NCI-H82 treated with DMSO at 0.1 percent for 48 hours (cell line): ENCODE data around the gene SLC1A5.
"Not testable (repeated sequence)": the region's sequence is repeated elsewhere in the genome, so short reads cannot be mapped to it uniquely, and the experiment has no call there.

Experiments used
- DNase-seq: peaks from one replicate; lab custom pipeline; 2025; ENCODE audit not compliant: unreplicated experiment; lab: John Stamatoyannopoulos, UW

Gene SLC1A5

GRCh38 chr19:46802152-46802551 is 13.8 kb upstream of the SLC1A5 start:
- no peak for DNase-seq

DNA sequence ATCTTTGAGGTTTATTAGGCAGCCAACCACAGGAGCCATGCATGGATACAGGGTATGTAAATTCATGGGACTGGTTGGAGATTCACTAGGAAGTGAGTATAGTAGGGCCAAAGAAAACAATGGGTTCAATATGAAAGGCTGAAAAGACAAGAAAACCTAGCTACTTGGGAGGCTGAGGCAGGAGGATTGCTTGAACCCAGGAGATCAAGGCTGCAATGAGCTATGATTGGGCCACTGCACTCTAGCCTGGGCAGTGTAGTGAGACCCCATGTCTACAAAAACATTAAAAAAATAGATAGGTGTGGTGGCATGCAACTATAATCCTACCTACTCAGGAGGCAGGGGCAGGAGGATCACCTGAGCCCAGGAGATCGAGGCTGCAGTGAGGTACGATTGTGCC is 10.3 kb upstream of the SLC1A5 start:
- DNase-seq = no peak

DNA sequence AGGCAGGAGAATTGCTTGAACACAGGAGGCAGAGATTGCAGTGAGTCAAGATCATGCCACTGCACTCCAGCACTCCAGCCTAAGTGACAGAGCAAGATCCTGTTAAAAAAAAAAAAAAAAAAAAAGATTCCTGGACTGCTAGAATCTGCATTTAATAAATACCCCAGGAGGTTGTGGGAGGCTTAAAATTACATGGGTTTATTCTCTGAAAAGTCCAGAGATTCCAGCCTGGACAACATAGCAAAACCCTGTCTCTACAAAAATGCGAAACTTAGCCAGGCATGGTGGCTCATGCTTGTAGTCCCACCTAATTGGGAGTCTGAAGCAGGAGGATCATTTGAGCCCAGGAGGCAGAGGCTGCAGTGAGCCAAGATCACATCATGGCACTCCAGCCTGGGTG is 9.5 kb upstream of the SLC1A5 start:
- no peak for DNase-seq

DNA sequence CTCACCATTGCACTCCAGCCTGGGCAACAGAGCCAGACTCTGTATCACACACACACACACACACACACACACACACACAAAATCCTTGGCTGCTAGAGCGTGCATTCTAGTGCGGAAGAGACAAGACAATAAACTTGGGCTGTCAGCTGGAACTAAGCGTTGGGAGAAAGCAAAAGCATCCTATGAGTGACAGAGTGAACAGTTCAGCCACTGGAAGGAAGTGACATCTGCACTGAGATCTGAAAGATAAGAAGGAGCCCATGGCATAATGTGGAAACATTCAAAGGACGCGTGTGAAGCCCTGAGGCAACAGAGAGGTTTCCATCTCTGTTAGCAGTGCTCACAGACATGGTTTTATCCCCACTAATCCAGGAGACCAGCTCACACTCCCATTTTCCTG is 3.5 kb upstream of the SLC1A5 start:
- DNase-seq = no peak

GRCh38 chr19:46789371-46789770 is 977 bp upstream of the SLC1A5 start:
- DNase-seq = no peak

DNA sequence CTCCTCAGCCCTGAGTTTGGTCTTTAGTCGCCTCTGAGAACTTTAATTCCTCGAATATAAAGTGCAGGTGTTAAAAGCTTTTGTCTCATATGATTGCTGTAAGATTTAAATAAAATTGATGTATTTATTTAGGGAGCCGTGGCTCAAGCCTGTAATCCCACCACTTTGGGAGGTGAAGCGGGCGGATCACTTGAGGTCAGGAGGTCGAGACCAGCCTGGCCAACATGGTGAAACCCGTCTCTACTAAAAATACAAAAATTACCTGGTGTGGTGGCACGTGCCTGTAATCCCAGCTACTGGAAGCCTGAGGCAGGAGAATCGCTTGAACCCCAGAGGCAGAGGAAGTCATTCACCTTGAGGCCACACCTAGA is 559 bp upstream of the SLC1A5 start:
- DNase-seq = no peak

GRCh38 chr19:46787331-46788261 is 798 bp downstream of the SLC1A5 start:
- no peak for DNase-seq

DNA sequence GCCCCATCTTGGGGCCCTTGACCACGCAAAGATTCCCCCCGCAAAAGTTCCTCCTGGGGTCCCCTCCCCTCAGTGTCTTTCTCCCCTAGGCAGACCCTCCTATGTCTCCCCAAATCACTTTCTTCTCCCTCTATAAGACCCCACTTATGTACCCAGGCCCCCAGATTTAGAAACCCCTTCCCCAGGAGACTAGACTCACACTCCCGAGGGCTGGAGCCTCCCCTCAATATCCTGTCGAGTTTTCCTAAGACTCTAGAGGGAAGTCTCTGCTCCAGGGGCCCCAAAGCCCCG is 1.4 kb downstream of the SLC1A5 start:
- DNase-seq = peak; percentile 26

GRCh38 chr19:46786236-46787039 is 2.0 kb downstream of the SLC1A5 start:
- DNase-seq = peak; percentile 29

DNA sequence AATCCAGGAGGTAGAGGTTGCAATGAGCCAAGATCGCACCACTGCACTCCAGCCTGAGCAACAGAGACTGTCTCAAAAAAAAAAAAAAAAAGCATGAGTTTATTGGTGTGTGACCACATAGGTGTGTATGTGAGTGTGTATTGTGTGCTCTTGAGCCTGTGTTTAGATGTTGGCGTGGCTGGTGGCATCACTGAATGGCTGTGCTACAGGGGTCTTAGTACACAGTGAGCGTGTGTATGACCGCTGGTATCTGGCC is 2.5 kb downstream of the SLC1A5 start:
- DNase-seq = no peak

GRCh38 chr19:46785054-46785979 is 3.1 kb downstream of the SLC1A5 start:
- DNase-seq = no peak

DNA sequence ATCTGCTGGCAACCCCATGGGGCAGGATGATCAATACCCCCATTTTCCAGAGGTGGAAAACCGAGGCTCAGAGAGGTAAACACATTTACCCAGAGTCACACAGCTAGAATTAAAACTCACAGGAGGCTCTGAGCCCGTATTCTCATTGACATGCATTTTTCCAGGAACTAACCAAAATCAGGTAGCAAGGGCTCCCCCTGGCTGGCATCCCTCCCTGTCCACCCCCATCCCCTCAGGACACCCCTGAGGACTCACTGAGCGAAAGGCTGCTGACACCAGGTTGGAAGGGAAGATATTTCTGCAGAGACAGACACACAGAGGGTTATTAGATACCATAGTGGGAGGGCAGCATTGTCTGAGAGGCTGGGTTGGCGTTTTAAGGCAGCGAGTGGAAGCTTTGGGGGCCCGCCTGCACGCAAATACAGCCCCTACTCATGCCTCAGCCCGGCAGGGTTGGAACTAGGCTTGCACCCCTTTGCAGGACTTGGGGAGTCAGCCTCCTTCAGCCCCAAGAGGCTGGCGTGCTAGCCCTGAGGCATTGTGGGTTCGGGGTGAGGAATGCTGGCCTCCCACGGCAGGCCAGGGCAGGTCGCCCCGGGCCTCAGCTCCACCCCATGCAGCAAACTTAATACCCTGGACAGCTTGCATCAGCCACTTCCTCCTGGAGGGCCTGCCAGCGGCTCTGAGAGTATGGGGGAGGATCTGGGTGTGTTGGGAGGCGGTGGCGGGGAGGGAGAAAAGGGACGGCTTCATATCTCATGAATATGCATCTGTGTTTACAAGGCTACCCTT is 3.9 kb downstream of the SLC1A5 start:
- peak; percentile 74 for DNase-seq

GRCh38 chr19:46783670-46784069 is 4.7 kb downstream of the SLC1A5 start:
- DNase-seq = peak; percentile 32

- no peak for DNase-seq
Observed at GRCh38 chr19:46782355-46783019, 5.9 kb downstream of the SLC1A5 start.

- DNase-seq = not testable (repeated sequence)
Observed at GRCh38 chr19:46777956-46778645, 10.3 kb downstream of the SLC1A5 start.

- DNase-seq = peak; percentile 23
Observed at GRCh38 chr19:46776927-46777911, 11.2 kb downstream of the SLC1A5 start.

DNA sequence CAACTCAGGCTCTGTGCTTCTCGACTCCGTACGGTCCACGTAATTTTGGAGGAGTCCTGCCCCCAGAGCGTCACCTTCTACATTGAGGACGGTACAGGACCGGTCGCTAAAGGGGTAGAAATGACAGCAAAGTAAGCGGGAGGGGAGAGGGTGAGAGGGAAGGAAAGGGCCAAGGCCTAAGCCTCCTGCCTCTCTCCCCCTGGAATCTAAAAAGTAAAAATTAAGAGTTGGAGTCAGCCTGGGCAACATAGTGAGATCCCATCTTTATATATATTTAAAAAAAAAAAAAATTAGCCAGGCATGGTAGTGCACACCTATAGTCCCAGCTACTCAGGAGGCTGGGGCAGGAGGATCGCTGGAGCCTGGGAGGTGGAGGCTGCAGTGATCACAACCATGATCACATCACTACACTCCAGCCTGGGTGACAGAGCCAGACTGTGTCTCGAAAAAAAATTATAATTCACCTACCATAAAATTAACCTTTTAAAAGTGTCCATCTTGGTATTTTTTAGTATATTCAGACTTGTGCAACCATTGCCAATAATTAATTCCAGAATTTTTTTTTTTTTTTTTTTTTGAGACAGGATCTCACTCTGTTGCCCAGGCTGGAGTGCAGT is 12.6 kb downstream of the SLC1A5 start:
- DNase-seq = no peak

DNA sequence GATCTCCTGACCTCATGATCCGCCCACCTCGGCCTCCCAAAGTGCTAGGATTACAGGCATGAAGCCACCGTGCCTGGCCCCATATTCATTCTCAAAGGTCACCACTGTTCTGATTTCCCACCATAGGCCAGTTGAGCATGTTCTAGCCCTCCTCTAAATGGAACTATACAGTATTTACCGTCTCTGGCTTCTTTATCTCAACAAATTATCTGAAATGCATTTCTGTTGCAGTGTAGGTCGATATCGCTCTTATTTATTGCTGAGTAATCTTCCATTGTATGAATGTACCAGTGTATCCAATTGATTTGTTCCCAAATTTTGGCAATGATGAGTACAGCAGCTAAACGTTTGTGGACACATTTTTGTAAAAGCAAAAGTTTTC is 15.4 kb downstream of the SLC1A5 start:
- DNase-seq = no peak
